Measurements from ENCODE around the gene FBXW11.
A peak's percentile ranks its signal among the peaks of the same experiment; 100 is the strongest.

DNA sequence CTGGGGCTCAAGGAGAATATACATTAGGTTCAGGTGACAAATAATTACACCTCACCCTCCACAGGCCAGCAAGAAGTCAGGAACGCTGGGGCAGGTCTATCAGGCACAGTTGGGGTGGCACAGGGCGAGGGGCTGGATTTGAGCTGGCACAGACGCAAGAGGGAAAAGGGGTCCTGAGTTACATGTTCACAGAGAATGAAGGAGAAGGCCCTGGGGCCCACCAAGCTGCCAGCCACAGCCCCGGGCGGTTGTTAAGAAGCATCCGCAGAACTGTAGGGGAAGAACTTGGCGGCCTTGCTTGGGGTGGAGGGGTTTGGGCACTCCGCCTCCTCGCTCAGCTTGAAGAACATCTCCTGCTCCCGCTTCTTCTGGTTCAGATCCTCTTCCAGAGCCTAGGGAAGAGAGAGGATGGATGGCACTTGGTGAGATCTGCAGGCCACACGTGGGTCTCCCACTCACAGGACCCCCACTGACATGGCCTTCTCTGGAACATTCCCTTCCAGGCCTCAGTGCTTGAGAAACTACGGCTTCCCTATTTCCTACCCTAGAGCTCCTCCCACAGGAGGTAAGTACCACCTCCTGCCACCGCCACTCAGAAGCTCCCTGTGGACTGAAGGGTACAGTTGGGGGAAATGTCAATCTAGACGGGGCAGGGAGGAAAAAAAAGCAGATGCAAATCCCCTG lies 38.3 kb upstream of the FBXW11 start:
- TF ChIP-seq, protein P1, sequence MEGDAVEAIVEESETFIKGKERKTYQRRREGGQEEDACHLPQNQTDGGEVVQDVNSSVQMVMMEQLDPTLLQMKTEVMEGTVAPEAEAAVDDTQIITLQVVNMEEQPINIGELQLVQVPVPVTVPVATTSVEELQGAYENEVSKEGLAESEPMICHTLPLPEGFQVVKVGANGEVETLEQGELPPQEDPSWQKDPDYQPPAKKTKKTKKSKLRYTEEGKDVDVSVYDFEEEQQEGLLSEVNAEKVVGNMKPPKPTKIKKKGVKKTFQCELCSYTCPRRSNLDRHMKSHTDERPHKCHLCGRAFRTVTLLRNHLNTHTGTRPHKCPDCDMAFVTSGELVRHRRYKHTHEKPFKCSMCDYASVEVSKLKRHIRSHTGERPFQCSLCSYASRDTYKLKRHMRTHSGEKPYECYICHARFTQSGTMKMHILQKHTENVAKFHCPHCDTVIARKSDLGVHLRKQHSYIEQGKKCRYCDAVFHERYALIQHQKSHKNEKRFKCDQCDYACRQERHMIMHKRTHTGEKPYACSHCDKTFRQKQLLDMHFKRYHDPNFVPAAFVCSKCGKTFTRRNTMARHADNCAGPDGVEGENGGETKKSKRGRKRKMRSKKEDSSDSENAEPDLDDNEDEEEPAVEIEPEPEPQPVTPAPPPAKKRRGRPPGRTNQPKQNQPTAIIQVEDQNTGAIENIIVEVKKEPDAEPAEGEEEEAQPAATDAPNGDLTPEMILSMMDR (conservative IDR thresholded peaks at IDR 0.05; ENCODE audit: low read depth, low read length), result 0 out of 2 replicates have a peak, but pooled peaks have one; percentile 8
- no peak for TF ChIP-seq EZH2phosphoT487 (IDR thresholded peaks at IDR 0.05; ENCODE audit: borderline replicate concordance, low read length)

Measured in PC-3 (cell line).